HG03108 (cell line): ENCODE measurements around the gene ARHGEF10L.

Source experiments
- ATAC-seq: cut with Tn5 transposase; IDR thresholded peaks from one replicate; pipeline ENCODE4 v1.9.1; 2021; ENCODE audit warnings: moderate library complexity; ENCODE audit not compliant: unreplicated experiment

The ARHGEF10L gene

GRCh38 chr1:17521946-17522612 is 17.4 kb upstream of the ARHGEF10L start:
- ATAC-seq, result no peak

- no peak for ATAC-seq
Observed at GRCh38 chr1:17523321-17524041, 16.0 kb upstream of the ARHGEF10L start.

GRCh38 chr1:17524645-17525044 is 14.9 kb upstream of the ARHGEF10L start:
- no peak for ATAC-seq

GRCh38 chr1:17525996-17526686 is 13.4 kb upstream of the ARHGEF10L start:
- ATAC-seq, result no peak

GRCh38 chr1:17527036-17527914 is 12.2 kb upstream of the ARHGEF10L start:
- ATAC-seq, result no peak

- ATAC-seq, result no peak
Observed at GRCh38 chr1:17529381-17529780, 10.1 kb upstream of the ARHGEF10L start.

GRCh38 chr1:17531343-17531681 is 8.2 kb upstream of the ARHGEF10L start:
- no peak for ATAC-seq

GRCh38 chr1:17531682-17532487 is 7.6 kb upstream of the ARHGEF10L start:
- no peak for ATAC-seq

GRCh38 chr1:17533201-17533600 is 6.3 kb upstream of the ARHGEF10L start:
- ATAC-seq, result no peak

GRCh38 chr1:17535300-17535936 is 4.1 kb upstream of the ARHGEF10L start:
- no peak for ATAC-seq

- ATAC-seq, result no peak
Observed at GRCh38 chr1:17538010-17538409, 1.5 kb upstream of the ARHGEF10L start.

- no peak for ATAC-seq
Observed at GRCh38 chr1:17538428-17539117, 925 bp upstream of the ARHGEF10L start.

- ATAC-seq, result no peak
Observed at GRCh38 chr1:17539118-17539476, 401 bp upstream of the ARHGEF10L start.

- no peak for ATAC-seq
Observed at GRCh38 chr1:17540255-17541001, 930 bp downstream of the ARHGEF10L start.

- no peak for ATAC-seq
Observed at GRCh38 chr1:17542645-17543044, 3.1 kb downstream of the ARHGEF10L start.

GRCh38 chr1:17544776-17545350 is 5.4 kb downstream of the ARHGEF10L start:
- no peak for ATAC-seq

GRCh38 chr1:17545356-17545755 is 5.9 kb downstream of the ARHGEF10L start:
- ATAC-seq, result no peak

GRCh38 chr1:17546946-17547670 is 7.6 kb downstream of the ARHGEF10L start:
- no peak for ATAC-seq
